Omental fat pad (tissue), 4 donors: ENCODE results near the gene YEATS2. TPM values are rescaled to one million over a fixed set of nuclear protein-coding genes. Genes with fewer than 3 reads are reported as not detected.

ENCODE experiments used
- ATAC-seq: fragments of 150-250 bp; one replicate; pipeline ENCODE4 v1.9.1; 2016; ENCODE audit warnings: mild to moderate bottlenecking, moderate library complexity; ENCODE audit not compliant: low FRiP score
- DNase-seq: peaks from one replicate; pipeline ENCODE4 v3.0.0-alpha.2; 2019; ENCODE audit warnings: low spot score
- total RNA-seq, 4 donors: library from RNA; depleted of rRNA; stranded (reverse); fragments of >200 nt; gene quantifications; one replicate each; pipeline ENCODE4 v1.1.0, GENCODE V29; 2016
- TF ChIP-seq, protein P1 (sequence below), 3 donors: fragments of 450-650 bp; IDR thresholded peaks; one replicate each; pipeline ENCODE4 v1.5.1; 2016 to 2017; ENCODE audit warnings: antibody characterized with exemption in 3 of 3, mild to moderate bottlenecking in 3 of 3, moderate library complexity in 2 of 3

The YEATS2 gene
- total RNA-seq, 4 donors from 2014 or later, result 17.7 to 36.1 (median 23.7) TPM

DNA sequence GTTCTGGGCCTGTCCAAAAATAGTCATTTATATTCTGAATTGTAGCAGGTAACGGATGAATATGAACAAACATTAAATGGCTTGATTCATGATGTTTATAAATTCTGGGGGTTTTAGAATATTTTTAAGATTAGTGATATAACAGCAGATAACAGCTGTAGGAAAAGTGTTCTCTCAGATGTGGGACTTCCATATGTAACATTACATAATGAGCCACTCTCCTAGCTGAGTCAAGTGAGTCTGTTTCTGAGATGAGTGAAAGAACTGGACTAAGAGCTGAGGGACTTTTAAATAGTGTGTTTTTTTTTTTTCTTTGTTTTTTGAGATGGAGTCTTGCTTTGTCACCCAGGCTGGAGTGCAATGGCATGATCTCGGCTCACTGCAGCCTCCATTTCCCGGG lies 13.9 kb downstream of the YEATS2 start:
- DNase-seq (no peak), ATAC-seq (no peak)
- TF ChIP-seq, protein P1, sequence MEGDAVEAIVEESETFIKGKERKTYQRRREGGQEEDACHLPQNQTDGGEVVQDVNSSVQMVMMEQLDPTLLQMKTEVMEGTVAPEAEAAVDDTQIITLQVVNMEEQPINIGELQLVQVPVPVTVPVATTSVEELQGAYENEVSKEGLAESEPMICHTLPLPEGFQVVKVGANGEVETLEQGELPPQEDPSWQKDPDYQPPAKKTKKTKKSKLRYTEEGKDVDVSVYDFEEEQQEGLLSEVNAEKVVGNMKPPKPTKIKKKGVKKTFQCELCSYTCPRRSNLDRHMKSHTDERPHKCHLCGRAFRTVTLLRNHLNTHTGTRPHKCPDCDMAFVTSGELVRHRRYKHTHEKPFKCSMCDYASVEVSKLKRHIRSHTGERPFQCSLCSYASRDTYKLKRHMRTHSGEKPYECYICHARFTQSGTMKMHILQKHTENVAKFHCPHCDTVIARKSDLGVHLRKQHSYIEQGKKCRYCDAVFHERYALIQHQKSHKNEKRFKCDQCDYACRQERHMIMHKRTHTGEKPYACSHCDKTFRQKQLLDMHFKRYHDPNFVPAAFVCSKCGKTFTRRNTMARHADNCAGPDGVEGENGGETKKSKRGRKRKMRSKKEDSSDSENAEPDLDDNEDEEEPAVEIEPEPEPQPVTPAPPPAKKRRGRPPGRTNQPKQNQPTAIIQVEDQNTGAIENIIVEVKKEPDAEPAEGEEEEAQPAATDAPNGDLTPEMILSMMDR (IDR thresholded peaks at IDR 0.05), result no peak

DNA sequence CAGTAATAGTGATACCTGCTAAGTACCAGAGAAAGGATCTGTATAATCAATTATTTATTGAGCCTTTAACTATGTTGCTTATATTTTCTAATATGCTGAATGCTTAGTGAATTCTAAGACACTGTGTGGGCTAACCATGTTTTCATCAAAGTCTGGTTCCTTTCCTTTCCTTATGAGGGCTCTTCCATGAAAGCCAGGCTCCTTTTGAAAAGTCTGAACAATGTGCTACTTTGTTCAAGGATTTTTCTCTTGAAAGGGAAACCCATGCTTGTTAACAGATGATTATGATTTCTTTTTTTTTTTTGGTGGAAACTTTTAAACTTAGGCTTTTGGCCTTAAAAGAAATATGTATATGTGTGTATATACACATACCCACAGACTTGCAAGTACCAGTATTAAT lies 17.0 kb downstream of the YEATS2 start:
- TF ChIP-seq, protein P1 (IDR thresholded peaks at IDR 0.05), result no peak
- DNase-seq (no peak), ATAC-seq (no peak)

DNA sequence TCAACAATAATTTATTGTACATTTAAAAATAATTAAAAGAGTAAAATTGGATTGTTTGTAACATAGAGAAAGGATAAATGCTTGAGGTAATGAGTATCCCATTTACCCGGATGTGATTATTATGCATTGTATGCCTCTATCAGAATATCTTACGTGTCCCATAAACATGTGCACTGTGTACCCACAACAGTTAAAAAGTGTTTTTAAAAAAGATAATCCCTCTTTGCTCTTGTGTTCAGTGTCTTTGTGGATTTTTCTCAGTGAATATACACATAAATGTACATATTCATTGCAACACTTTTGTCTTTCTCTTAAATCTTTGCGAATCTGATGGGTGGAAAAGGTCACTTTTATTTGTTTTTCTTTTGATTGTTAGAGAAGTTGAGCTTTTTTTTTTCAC lies 20.4 kb downstream of the YEATS2 start:
- DNase-seq (no peak), ATAC-seq (no peak)
- TF ChIP-seq, protein P1 (IDR thresholded peaks at IDR 0.05), result no peak

DNA sequence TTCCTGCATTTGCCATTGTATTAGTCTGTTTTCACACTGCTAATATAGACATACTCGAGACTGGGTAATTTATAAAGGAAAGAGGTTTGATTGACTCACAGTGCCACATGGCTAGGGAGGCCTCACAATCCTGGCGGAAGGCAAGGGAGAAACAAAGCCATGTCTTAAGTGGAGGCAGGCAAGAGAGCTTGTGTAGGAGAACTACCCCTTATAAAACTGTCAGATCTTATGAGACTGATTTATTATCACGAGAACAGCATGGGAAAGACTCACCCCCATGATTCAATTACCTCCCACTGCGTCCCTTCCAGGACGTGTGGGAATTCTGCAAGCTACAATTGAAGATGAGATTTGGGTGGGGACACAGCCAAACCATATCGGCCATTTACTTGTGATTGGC lies 27.8 kb downstream of the YEATS2 start:
- TF ChIP-seq, protein P1 (IDR thresholded peaks at IDR 0.05), result no peak
- ATAC-seq, result no peak

GRCh38 chr3:183728204-183728603 lies 30.6 kb downstream of the YEATS2 start:
- ATAC-seq, result no peak
- TF ChIP-seq, protein P1 (IDR thresholded peaks at IDR 0.05), result no peak

More for the DNA sequence above, 27.8 kb downstream of the YEATS2 start:
- no peak for DNase-seq

DNA sequence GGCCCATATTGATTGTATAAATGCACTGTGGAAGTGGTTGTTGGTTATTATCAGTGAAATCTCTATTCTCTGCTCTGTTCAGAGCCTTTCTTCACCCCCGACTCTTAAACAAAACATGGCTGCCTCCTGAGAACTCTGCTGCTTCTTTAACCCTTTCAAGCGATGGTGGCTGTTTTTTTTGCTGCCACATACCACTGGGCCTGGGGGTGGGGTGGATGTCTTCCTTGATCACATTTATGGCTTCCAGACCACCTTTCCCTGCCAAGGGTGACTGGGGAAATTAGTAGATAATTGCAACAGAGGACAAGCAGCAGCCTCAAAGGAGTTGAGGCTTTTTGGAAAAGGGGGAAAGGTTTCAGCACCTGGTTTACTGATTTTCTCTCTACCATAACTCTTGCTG lies 32.8 kb downstream of the YEATS2 start:
- TF ChIP-seq, protein P1 (IDR thresholded peaks at IDR 0.05), result no peak
- no peak for ATAC-seq

More at GRCh38 chr3:183728204-183728603, 30.6 kb downstream of the YEATS2 start:
- DNase-seq, result no peak

GRCh38 chr3:183731611-183732010 lies 34.0 kb downstream of the YEATS2 start:
- ATAC-seq (no peak), DNase-seq (no peak)
- TF ChIP-seq, protein P1 (IDR thresholded peaks at IDR 0.05), result no peak

More for the DNA sequence above, 32.8 kb downstream of the YEATS2 start:
- DNase-seq, result no peak
